Measurements from ENCODE around the gene NEB. TPM values are rescaled to one million over a fixed set of nuclear protein-coding genes. Genes with fewer than 3 reads are reported as not detected.

The NEB gene
- total RNA-seq, 1 experiment from 2014 or later, result 0.11 TPM

DNA sequence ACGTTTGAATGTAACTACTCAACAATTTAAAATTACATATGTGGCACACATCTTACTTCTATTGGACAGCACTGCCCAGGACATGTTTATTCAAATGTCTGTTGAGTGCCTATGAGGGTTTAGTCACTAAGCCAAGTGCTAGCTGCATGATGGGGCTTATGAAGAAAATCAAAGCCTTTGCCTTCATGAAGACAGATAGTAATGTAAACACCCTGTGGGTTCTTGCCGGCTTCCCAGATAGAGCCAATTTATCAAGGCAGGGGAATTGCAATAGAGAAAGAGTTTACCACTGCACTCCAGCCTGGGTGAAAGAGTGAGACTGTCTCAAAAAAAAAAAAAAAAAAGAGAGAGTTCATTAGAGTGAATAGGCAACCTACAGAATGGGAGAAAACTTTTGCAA, 43.7 kb upstream of the NEB start:
- Histone ChIP-seq H3K27me3 (ENCODE audit: low read length) (no peaks in the 10 kb centered on the region), H2AFZ (ENCODE audit: low read length) (no peak overlapping the region), H3F3A (ENCODE audit: low read length, unreplicated experiment) (no peaks in the 10 kb centered on the region), H3K4me2 (ENCODE audit: low read length) (no peak overlapping the region), H3K4me3 (ENCODE audit: low read length) (no peak overlapping the region), H4K20me1 (ENCODE audit: low read length) (no peaks in the 10 kb centered on the region), H3K27ac (ENCODE audit: low read length) (no peak overlapping the region), H3K79me2 (ENCODE audit: low read length) (no peaks in the 10 kb centered on the region), H3K9ac (ENCODE audit: low read length) (no peak overlapping the region), H3K9me2 (replicated peaks; ENCODE audit: low read length) (no peaks in the 10 kb centered on the region), H3K9me3 (ENCODE audit: low read length) (no peaks in the 10 kb centered on the region), H3K4me1 (ENCODE audit: insufficient read depth, low read length) (peaks cover 17% of the 10 kb centered on the region), H3K36me3 (ENCODE audit: low read depth, low read length) (peaks cover 2% of the 10 kb centered on the region; the same call in 1 of the 2 replicates)
- ChIA-PET CTCF (interaction anchor here (0.5 kb wide), 1 partner anchor 278 kb away, joined by 12 read pairs; no protein-coding TSS in a partner anchor), POLR2A (ENCODE audit: unreplicated experiment) (no interaction called here)
- TF ChIP-seq CTCF (conservative IDR thresholded peaks at IDR 0.05; ENCODE audit: low read depth, low read length), result no peak
- no peak for TF ChIP-seq EZH2 (IDR thresholded peaks at IDR 0.05; ENCODE audit: low read length, unreplicated experiment)
- TF ChIP-seq EZH2phosphoT487 (IDR thresholded peaks at IDR 0.05; ENCODE audit: borderline replicate concordance, low read length), result no peak
- no TSS peak for BruUV-seq (replicated peaks)
- intact Hi-C loops (cut with micrococcal nuclease), result no loop called here
- ATAC-seq, result no peak
- DNase-seq, result no peak

GRCh38 chr2:151777487-151777886, 43.2 kb upstream of the NEB start:
- TF ChIP-seq CTCF (conservative IDR thresholded peaks at IDR 0.05; ENCODE audit: low read depth, low read length) (peak; percentile 48), EZH2 (IDR thresholded peaks at IDR 0.05; ENCODE audit: low read length, unreplicated experiment) (no peak)
- no peak overlapping the region for H3K9ac ChIP-seq (ENCODE audit: low read length)
- intact Hi-C loops (cut with micrococcal nuclease), result no loop called here
- no peaks in the 10 kb centered on the region for H3K9me3 ChIP-seq (ENCODE audit: low read length)
- H3K4me1 ChIP-seq (ENCODE audit: insufficient read depth, low read length), result peaks cover 17% of the 10 kb centered on the region
- no peaks in the 10 kb centered on the region for H3K27me3 ChIP-seq (ENCODE audit: low read length)
- 0 out of 2 replicates have a peak, but pooled peaks cover 2% of the 10 kb centered on the region for H3K36me3 ChIP-seq (ENCODE audit: low read depth, low read length)
- no peaks in the 10 kb centered on the region for H3K79me2 ChIP-seq (ENCODE audit: low read length)
- ATAC-seq, result no peak
- no peaks in the 10 kb centered on the region for H3K9me2 ChIP-seq (replicated peaks; ENCODE audit: low read length)
- DNase-seq, result no peak
- H3K4me3 ChIP-seq (ENCODE audit: low read length), result no peak overlapping the region
- H2AFZ ChIP-seq (ENCODE audit: low read length), result no peak overlapping the region
- no peak overlapping the region for H3K4me2 ChIP-seq (ENCODE audit: low read length)
- H4K20me1 ChIP-seq (ENCODE audit: low read length), result no peaks in the 10 kb centered on the region
- POLR2A ChIA-PET (ENCODE audit: unreplicated experiment), result no interaction called here
- CTCF ChIA-PET, result interaction anchor here (0.5 kb wide), 1 partner anchor 277 kb away, joined by 12 read pairs; no protein-coding TSS in a partner anchor
- H3F3A ChIP-seq (ENCODE audit: low read length, unreplicated experiment), result no peaks in the 10 kb centered on the region
- no peak overlapping the region for H3K27ac ChIP-seq (ENCODE audit: low read length)
- no TSS peak for BruUV-seq (replicated peaks)

DNA sequence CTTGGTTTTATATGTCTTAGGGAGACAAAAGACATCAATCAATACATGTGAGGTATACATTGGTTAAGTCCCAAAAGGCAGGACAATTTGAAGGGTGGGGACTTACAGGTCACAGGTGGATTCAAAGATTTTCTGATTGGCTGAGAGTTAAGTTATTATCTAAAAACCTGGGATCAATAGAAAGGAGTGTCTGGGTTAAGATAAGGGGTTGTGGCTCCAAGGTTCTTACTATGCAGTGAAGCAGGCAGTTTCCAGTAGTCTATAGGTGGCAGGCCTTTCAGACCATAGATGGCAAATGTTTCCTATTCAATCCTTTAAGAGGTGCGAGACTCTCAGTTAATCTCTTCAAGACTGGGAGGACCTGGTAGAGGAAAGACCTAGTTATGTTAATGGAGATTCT, 42.1 kb upstream of the NEB start:
- Histone ChIP-seq H3K9me2 (replicated peaks; ENCODE audit: low read length) (no peaks in the 10 kb centered on the region), H3F3A (ENCODE audit: low read length, unreplicated experiment) (no peaks in the 10 kb centered on the region), H3K9ac (ENCODE audit: low read length) (no peak overlapping the region), H3K4me3 (ENCODE audit: low read length) (no peak overlapping the region), H2AFZ (ENCODE audit: low read length) (no peak overlapping the region), H3K27me3 (ENCODE audit: low read length) (no peaks in the 10 kb centered on the region), H3K79me2 (ENCODE audit: low read length) (no peaks in the 10 kb centered on the region), H4K20me1 (ENCODE audit: low read length) (no peaks in the 10 kb centered on the region), H3K4me1 (ENCODE audit: insufficient read depth, low read length) (peaks cover 17% of the 10 kb centered on the region), H3K9me3 (ENCODE audit: low read length) (no peaks in the 10 kb centered on the region), H3K36me3 (ENCODE audit: low read depth, low read length) (no peaks in the 10 kb centered on the region), H3K27ac (ENCODE audit: low read length) (no peak overlapping the region), H3K4me2 (ENCODE audit: low read length) (no peak overlapping the region)
- TF ChIP-seq EZH2 (IDR thresholded peaks at IDR 0.05; ENCODE audit: low read length, unreplicated experiment) (no peak), CTCF (conservative IDR thresholded peaks at IDR 0.05; ENCODE audit: low read depth, low read length) (no peak), EZH2phosphoT487 (IDR thresholded peaks at IDR 0.05; ENCODE audit: borderline replicate concordance, low read length) (no peak)
- DNase-seq (no peak), ATAC-seq (no peak)
- ChIA-PET CTCF (no interaction called here), POLR2A (ENCODE audit: unreplicated experiment) (no interaction called here)
- intact Hi-C loops (cut with micrococcal nuclease), result no loop called here
- BruUV-seq (replicated peaks), result no TSS peak
